K562 (cell line): ENCODE measurements around the gene ST6GALNAC2. TPM values are rescaled to one million over a fixed set of nuclear protein-coding genes. Genes with fewer than 3 reads are reported as not detected.
A peak's percentile ranks its signal among the peaks of the same experiment; 100 is the strongest.

Experiments used
- ATF1 ChIP-seq, 2 experiments: fragments of 450-650 bp in 1 of 2; IDR thresholded peaks; 2 replicates each; pipeline ENCODE4 v1.6.1; 2016; ENCODE audit warnings: missing compliant biosample characterization in 1 of 2, missing genetic modification characterization in 1 of 2
- DNMT1 ChIP-seq: fragments of 450-650 bp; IDR thresholded peaks from 2 replicates; pipeline ENCODE4 v1.6.1; 2016; ENCODE audit warnings: antibody characterized with exemption, mild to moderate bottlenecking
- ELF2 ChIP-seq: fragments of 250-450 bp; sonication (Bioruptor Pico); IDR thresholded peaks from 2 replicates; pipeline ENCODE4 v1.5.0; 2021; ENCODE audit warnings: mild to moderate bottlenecking
- KDM2B ChIP-seq: fragments of 250-450 bp; sonication (Bioruptor Pico); IDR thresholded peaks from 2 replicates; pipeline ENCODE4 v1.8.0; 2021; ENCODE audit warnings: mild to moderate bottlenecking, moderate library complexity
- KLF16 ChIP-seq: IDR thresholded peaks from 2 replicates; pipeline ENCODE4 v1.6.1; 2016; ENCODE audit warnings: antibody characterized with exemption
- NFE2 ChIP-seq: IDR thresholded peaks from 2 replicates; pipeline ENCODE4 v1.6.1; 2014; ENCODE audit warnings: antibody characterized with exemption, low read depth
- RAD21 ChIP-seq, 2 experiments: fragments of 250-450 bp in 1 of 2; fragments of 450-650 bp in 1 of 2; sonication (Bioruptor Pico) in 1 of 2; formaldehyde crosslinking in 1 of 2; IDR thresholded peaks in 1 of 2; conservative IDR thresholded peaks in 1 of 2; 2 replicates each; pipeline versions ENCODE4 v1.4.0 to v1.8.0; 2020 to 2022; ENCODE audit warnings: mild to moderate bottlenecking in 2 of 2, moderate library complexity in 1 of 2
- RB1 ChIP-seq: fragments of 450-650 bp; IDR thresholded peaks from 2 replicates; pipeline ENCODE4 v1.6.1; 2017; ENCODE audit warnings: low read depth, mild to moderate bottlenecking
- RBBP5 ChIP-seq: fragments of 200-600 bp; sonication (generic); IDR thresholded peaks from 2 replicates; pipeline ENCODE4 v1.6.1; 2012; ENCODE audit warnings: borderline replicate concordance, mild to moderate bottlenecking, low read length, control low read depth, inconsistent platforms; ENCODE audit not compliant: insufficient read depth, poor library complexity, severe bottlenecking
- RFX1 ChIP-seq: fragments of 450-650 bp; IDR thresholded peaks from 2 replicates; pipeline ENCODE4 v1.6.1; 2016; ENCODE audit warnings: mild to moderate bottlenecking, moderate library complexity
- STAG1 ChIP-seq: sonication (generic); formaldehyde crosslinking; IDR thresholded peaks from 2 replicates; pipeline ENCODE4 v1.5.0; 2020; ENCODE audit warnings: missing genetic modification reagents, borderline replicate concordance
- TCFL5 ChIP-seq: fragments of 250-450 bp; sonication (Bioruptor Pico); conservative IDR thresholded peaks from 2 replicates; pipeline ENCODE4 v1.6.1; 2021; ENCODE audit warnings: mild to moderate bottlenecking, moderate library complexity, matching md5 sums
- ZNF764 ChIP-seq: fragments of 250-450 bp; sonication (Bioruptor Pico); IDR thresholded peaks from 2 replicates; pipeline ENCODE4 v1.4.0; 2020; ENCODE audit warnings: low read depth, mild to moderate bottlenecking, moderate library complexity
- polyA plus RNA-seq, 8 experiments: library from polyadenylated mRNA; depleted of rRNA in 4 of 8; stranded (reverse) in 5 of 8; unstranded in 3 of 8; fragments of >200 nt; fragmentation: Nextera tagmentation in 2 of 8; fragmentation: Illumina TruSeq in 1 of 8; extraction: Ambion mirVana in 2 of 8; extraction: Trizol in 1 of 8; gene quantifications; 2 replicates each; pipeline versions ENCODE4 v1.2.1 to v1.2.3, GENCODE V29; 2011 to 2014; ENCODE audit warnings: inconsistent platforms in 1 of 8, missing spikeins in 1 of 8
- total RNA-seq, 7 experiments: library from RNA; depleted of rRNA in 6 of 7; stranded (reverse); fragments of >200 nt in 6 of 7; fragmentation: Illumina TruSeq in 2 of 7; extraction: Trizol in 2 of 7; gene quantifications; 2 replicates each; pipeline versions ENCODE4 v1.2.1 to v1.2.3, GENCODE V29; 2011 to 2021; ENCODE audit warnings: low replicate concordance in 1 of 7
- TF ChIP-seq, protein P1 (sequence below): fragments of 450-650 bp; IDR thresholded peaks from 2 replicates; pipeline ENCODE4 v1.6.1; 2018; ENCODE audit not compliant: partially characterized antibody
- TF ChIP-seq, protein P2 (sequence below): fragments of 250-450 bp; sonication (Bioruptor Pico); IDR thresholded peaks from 2 replicates; pipeline ENCODE4 v1.8.0; 2021; ENCODE audit warnings: moderate library complexity, mild to moderate bottlenecking, inconsistent platforms
- TF ChIP-seq, protein P3 (sequence below): fragments of 450-650 bp; IDR thresholded peaks from 2 replicates; pipeline ENCODE4 v1.6.1; 2017; ENCODE audit warnings: antibody characterized with exemption, mild to moderate bottlenecking
- TF ChIP-seq, protein P4 (sequence below), 2 experiments: fragments of 250-450 bp in 1 of 2; fragments of 450-650 bp in 1 of 2; sonication (Bioruptor Pico) in 1 of 2; IDR thresholded peaks; 2 replicates each; pipeline versions ENCODE4 v1.6.1 to v1.8.0; 2016 to 2021; ENCODE audit warnings: mild to moderate bottlenecking in 2 of 2, moderate library complexity in 2 of 2, missing compliant biosample characterization in 1 of 2, missing genetic modification characterization in 1 of 2

ST6GALNAC2 gene
- total and polyA plus RNA-seq, 9 of the 15 experiments (the other 6 are each of a cell fraction or from before 2014, with no cell fraction given) = 0.18 TPM; not detected in 8

DNA sequence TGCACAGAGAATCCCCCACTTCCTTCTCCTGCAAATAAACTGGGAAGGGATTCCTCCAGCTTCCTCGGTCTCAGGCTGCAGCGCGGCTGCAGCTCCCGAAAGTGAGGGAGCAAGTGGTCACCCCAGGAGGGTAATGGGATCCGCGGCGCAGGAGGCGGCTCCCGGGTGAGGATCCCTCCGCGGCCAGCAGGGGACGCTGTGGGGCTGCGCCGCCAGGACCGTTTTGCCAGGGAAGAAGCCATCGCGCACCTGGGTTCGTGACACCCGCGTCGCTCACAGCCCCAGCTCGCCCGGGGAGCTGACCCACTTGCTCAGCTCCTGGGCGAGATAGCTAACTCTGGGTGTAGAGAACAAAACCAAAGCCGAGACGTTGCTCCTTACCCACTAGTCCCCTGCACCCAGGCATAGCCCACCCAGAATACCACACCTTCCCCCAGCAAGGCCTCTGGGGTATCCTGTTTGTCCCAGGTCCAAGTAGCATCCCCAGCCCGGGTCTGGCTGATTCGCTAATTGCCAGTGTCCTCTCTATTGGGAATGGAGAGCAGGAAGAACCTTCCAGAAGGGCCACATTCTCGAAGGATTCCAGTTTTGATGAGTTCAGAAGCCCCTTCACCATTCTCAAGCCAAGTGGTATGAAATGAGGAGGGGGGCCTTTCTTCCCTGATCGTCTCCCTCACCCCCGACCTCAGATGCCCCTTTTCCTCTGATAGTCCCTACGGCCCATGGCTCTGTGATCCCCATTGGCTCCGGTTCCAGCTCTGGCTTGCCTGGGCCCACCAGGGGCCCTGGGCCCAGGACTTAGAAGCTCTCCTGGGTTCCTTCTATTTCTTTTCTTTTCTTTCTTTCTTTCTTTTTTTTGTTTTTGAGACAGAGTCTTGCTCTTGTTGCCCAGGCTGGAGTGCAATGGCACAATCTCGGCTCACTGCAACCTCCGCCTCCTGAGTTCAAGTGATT, 62.3 kb downstream of the ST6GALNAC2 start (continued):
- TF ChIP-seq RAD21 (CRISPR knock-in tag; conservative IDR thresholded peaks at IDR 0.05 in 1 of 2, IDR thresholded peaks at IDR 0.05 in 1 of 2) (peak; percentile 93 to 98), ELF2 (CRISPR knock-in tag) (no peak), ZNF764 (CRISPR knock-in tag) (no peak), NFE2 (no peak), KLF16 (0 out of 2 replicates have a peak, but pooled peaks have one; percentile 25), DNMT1 (no peak), KDM2B (CRISPR knock-in tag) (peak; percentile 20; the same call in 1 of the 2 replicates), RFX1 (no peak), RB1 (peak; percentile 90), ATF1 (CRISPR knock-in tag; IDR thresholded peaks at IDR 0.05) (no peak), ATF1 (tag; IDR thresholded peaks at IDR 0.05) (0 out of 2 replicates have a peak, but pooled peaks have one; percentile 18), TCFL5 (no peak), RBBP5 (peak; percentile 33), STAG1 (peak; percentile 95)
- TF ChIP-seq, protein P1, sequence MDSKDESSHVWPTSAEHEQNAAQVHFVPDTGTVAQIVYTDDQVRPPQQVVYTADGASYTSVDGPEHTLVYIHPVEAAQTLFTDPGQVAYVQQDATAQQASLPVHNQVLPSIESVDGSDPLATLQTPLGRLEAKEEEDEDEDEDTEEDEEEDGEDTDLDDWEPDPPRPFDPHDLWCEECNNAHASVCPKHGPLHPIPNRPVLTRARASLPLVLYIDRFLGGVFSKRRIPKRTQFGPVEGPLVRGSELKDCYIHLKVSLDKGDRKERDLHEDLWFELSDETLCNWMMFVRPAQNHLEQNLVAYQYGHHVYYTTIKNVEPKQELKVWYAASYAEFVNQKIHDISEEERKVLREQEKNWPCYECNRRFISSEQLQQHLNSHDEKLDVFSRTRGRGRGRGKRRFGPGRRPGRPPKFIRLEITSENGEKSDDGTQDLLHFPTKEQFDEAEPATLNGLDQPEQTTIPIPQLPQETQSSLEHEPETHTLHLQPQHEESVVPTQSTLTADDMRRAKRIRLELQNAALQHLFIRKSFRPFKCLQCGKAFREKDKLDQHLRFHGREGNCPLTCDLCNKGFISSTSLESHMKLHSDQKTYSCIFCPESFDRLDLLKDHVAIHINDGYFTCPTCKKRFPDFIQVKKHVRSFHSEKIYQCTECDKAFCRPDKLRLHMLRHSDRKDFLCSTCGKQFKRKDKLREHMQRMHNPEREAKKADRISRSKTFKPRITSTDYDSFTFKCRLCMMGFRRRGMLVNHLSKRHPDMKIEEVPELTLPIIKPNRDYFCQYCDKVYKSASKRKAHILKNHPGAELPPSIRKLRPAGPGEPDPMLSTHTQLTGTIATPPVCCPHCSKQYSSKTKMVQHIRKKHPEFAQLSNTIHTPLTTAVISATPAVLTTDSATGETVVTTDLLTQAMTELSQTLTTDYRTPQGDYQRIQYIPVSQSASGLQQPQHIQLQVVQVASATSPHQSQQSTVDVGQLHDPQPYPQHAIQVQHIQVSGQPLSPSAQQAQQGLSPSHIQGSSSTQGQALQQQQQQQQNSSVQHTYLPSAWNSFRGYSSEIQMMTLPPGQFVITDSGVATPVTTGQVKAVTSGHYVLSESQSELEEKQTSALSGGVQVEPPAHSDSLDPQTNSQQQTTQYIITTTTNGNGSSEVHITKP = peak; percentile 31
- TF ChIP-seq, protein P2, sequence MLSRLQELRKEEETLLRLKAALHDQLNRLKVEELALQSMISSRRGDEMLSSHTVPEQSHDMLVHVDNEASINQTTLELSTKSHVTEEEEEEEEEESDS = no peak
- TF ChIP-seq, protein P3, sequence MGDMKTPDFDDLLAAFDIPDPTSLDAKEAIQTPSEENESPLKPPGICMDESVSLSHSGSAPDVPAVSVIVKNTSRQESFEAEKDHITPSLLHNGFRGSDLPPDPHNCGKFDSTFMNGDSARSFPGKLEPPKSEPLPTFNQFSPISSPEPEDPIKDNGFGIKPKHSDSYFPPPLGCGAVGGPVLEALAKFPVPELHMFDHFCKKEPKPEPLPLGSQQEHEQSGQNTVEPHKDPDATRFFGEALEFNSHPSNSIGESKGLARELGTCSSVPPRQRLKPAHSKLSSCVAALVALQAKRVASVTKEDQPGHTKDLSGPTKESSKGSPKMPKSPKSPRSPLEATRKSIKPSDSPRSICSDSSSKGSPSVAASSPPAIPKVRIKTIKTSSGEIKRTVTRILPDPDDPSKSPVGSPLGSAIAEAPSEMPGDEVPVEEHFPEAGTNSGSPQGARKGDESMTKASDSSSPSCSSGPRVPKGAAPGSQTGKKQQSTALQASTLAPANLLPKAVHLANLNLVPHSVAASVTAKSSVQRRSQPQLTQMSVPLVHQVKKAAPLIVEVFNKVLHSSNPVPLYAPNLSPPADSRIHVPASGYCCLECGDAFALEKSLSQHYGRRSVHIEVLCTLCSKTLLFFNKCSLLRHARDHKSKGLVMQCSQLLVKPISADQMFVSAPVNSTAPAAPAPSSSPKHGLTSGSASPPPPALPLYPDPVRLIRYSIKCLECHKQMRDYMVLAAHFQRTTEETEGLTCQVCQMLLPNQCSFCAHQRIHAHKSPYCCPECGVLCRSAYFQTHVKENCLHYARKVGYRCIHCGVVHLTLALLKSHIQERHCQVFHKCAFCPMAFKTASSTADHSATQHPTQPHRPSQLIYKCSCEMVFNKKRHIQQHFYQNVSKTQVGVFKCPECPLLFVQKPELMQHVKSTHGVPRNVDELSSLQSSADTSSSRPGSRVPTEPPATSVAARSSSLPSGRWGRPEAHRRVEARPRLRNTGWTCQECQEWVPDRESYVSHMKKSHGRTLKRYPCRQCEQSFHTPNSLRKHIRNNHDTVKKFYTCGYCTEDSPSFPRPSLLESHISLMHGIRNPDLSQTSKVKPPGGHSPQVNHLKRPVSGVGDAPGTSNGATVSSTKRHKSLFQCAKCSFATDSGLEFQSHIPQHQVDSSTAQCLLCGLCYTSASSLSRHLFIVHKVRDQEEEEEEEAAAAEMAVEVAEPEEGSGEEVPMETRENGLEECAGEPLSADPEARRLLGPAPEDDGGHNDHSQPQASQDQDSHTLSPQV = 0 out of 2 replicates have a peak, but pooled peaks have one; percentile 34
- TF ChIP-seq, protein P4, sequence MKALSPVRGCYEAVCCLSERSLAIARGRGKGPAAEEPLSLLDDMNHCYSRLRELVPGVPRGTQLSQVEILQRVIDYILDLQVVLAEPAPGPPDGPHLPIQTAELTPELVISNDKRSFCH (CRISPR knock-in tag; IDR thresholded peaks at IDR 0.05) = no peak
- TF ChIP-seq, protein P4 (tag; IDR thresholded peaks at IDR 0.05) = peak; percentile 44; the same call in 1 of the 2 replicates
- TF ChIP-seq, all 486 proteins: peak for 45
